HG02610 (cell line): ENCODE data around the gene SCCPDH.
"Not testable (repeated sequence)": the region's sequence is repeated elsewhere in the genome, so short reads cannot be mapped to it uniquely, and the experiment has no call there.

Experiments used
- ATAC-seq: cut with Tn5 transposase; IDR thresholded peaks from one replicate; pipeline ENCODE4 v1.9.1; 2021; ENCODE audit warnings: mild to moderate bottlenecking, moderate library complexity; ENCODE audit not compliant: unreplicated experiment

Gene SCCPDH

GRCh38 chr1:246703581-246703980 is 20.6 kb upstream of the SCCPDH start:
- no peak for ATAC-seq

- ATAC-seq: no peak
Measured at GRCh38 chr1:246705368-246705767, 18.8 kb upstream of the SCCPDH start.

GRCh38 chr1:246708166-246708565 is 16.0 kb upstream of the SCCPDH start:
- ATAC-seq: no peak

GRCh38 chr1:246709196-246709595 is 15.0 kb upstream of the SCCPDH start:
- ATAC-seq: no peak

GRCh38 chr1:246709835-246710234 is 14.4 kb upstream of the SCCPDH start:
- ATAC-seq: no peak

GRCh38 chr1:246711548-246712003 is 12.6 kb upstream of the SCCPDH start:
- no peak for ATAC-seq

- ATAC-seq: not testable (repeated sequence)
Measured at GRCh38 chr1:246712428-246712827, 11.8 kb upstream of the SCCPDH start.

GRCh38 chr1:246719361-246719760 is 4.8 kb upstream of the SCCPDH start:
- not testable (repeated sequence) for ATAC-seq

GRCh38 chr1:246720814-246721213 is 3.4 kb upstream of the SCCPDH start:
- not testable (repeated sequence) for ATAC-seq

- ATAC-seq: no peak
Measured at GRCh38 chr1:246722720-246723119, 1.5 kb upstream of the SCCPDH start.

- peak; percentile 32 for ATAC-seq
Measured at GRCh38 chr1:246724731-246725095, 504 bp downstream of the SCCPDH start.

- ATAC-seq: no peak
Measured at GRCh38 chr1:246725191-246725590, 982 bp downstream of the SCCPDH start.

- no peak for ATAC-seq
Measured at GRCh38 chr1:246726255-246726679, 2.1 kb downstream of the SCCPDH start.

- no peak for ATAC-seq
Measured at GRCh38 chr1:246726881-246727280, 2.7 kb downstream of the SCCPDH start.

- ATAC-seq: no peak
Measured at GRCh38 chr1:246727594-246727993, 3.4 kb downstream of the SCCPDH start.

GRCh38 chr1:246728311-246728710 is 4.1 kb downstream of the SCCPDH start:
- ATAC-seq: no peak

- not testable (repeated sequence) for ATAC-seq
Measured at GRCh38 chr1:246729040-246729439, 4.8 kb downstream of the SCCPDH start.

GRCh38 chr1:246730839-246731238 is 6.6 kb downstream of the SCCPDH start:
- ATAC-seq: no peak

GRCh38 chr1:246731873-246732272 is 7.7 kb downstream of the SCCPDH start:
- not testable (repeated sequence) for ATAC-seq

- no peak for ATAC-seq
Measured at GRCh38 chr1:246733704-246734103, 9.5 kb downstream of the SCCPDH start.

GRCh38 chr1:246734866-246735265 is 10.7 kb downstream of the SCCPDH start:
- ATAC-seq: no peak

- no peak for ATAC-seq
Measured at GRCh38 chr1:246735735-246736134, 11.5 kb downstream of the SCCPDH start.

- ATAC-seq: no peak
Measured at GRCh38 chr1:246742396-246742795, 18.2 kb downstream of the SCCPDH start.

GRCh38 chr1:246746155-246746554 is 21.9 kb downstream of the SCCPDH start:
- ATAC-seq: not testable (repeated sequence)
